ENCODE measurements around the gene KLK13. TPM values are rescaled to one million over a fixed set of nuclear protein-coding genes. Genes with fewer than 3 reads are reported as not detected.

The KLK13 gene
- total and polyA plus RNA-seq, 8 donors = 0.16 to 1.8 (median 0.32) TPM

GRCh38 chr19:51065221-51065960, 499 bp upstream of the KLK13 start:
- Histone ChIP-seq H3K36me3 (no peaks in the 10 kb centered on the region), H3K4me1 (no peaks in the 10 kb centered on the region), H3K4me3 (peak overlapping the region; percentile 7 to 13), H3K9me3 (no peaks in the 10 kb centered on the region), H3K27me3 (peaks cover 3 to 79% of the 10 kb centered on the region in 2 donors), H3K27ac (no peak overlapping the region)
- intact Hi-C loops (cut with DNase I) = no loop called here
- DNase-seq = no peak
- ATAC-seq = peak; percentile 25
- no peak for TF ChIP-seq CTCF (IDR thresholded peaks at IDR 0.05)

- no peak for TF ChIP-seq CTCF (IDR thresholded peaks at IDR 0.05)
- DNase-seq (no peak), ATAC-seq (no peak)
- intact Hi-C loops (cut with DNase I) = no loop called here
- H3K9me3 ChIP-seq = no peaks in the 10 kb centered on the region
- no peak overlapping the region for H3K4me3 ChIP-seq
- peaks cover 3 to 81% of the 10 kb centered on the region in 2 donors for H3K27me3 ChIP-seq
- no peaks in the 10 kb centered on the region for H3K36me3 ChIP-seq
- H3K4me1 ChIP-seq = no peaks in the 10 kb centered on the region
- H3K27ac ChIP-seq = no peak overlapping the region
Observed at GRCh38 chr19:51063664-51064063, 1.2 kb downstream of the KLK13 start.

- Histone ChIP-seq H3K36me3 (no peaks in the 10 kb centered on the region), H3K4me3 (no peak overlapping the region), H3K4me1 (no peaks in the 10 kb centered on the region), H3K27me3 (peaks cover 3 to 63% of the 10 kb centered on the region in 2 donors), H3K9me3 (no peaks in the 10 kb centered on the region), H3K27ac (no peak overlapping the region)
- intact Hi-C loops (cut with DNase I) = no loop called here
- DNase-seq (no peak), ATAC-seq (no peak)
- no peak for TF ChIP-seq CTCF (IDR thresholded peaks at IDR 0.05)
Observed at GRCh38 chr19:51060973-51061372, 3.9 kb downstream of the KLK13 start.

GRCh38 chr19:51060336-51060735, 4.6 kb downstream of the KLK13 start:
- TF ChIP-seq CTCF (IDR thresholded peaks at IDR 0.05) = no peak
- H3K4me3 ChIP-seq = no peak overlapping the region
- ATAC-seq = no peak
- no peaks in the 10 kb centered on the region for H3K4me1 ChIP-seq
- H3K27ac ChIP-seq = no peak overlapping the region
- no peaks in the 10 kb centered on the region for H3K36me3 ChIP-seq
- intact Hi-C loops (cut with DNase I) = no loop called here
- no peak for DNase-seq
- H3K9me3 ChIP-seq = no peaks in the 10 kb centered on the region
- H3K27me3 ChIP-seq = peaks cover 3 to 62% of the 10 kb centered on the region in 2 donors

- H3K4me1 ChIP-seq = no peaks in the 10 kb centered on the region
- no peaks in the 10 kb centered on the region for H3K36me3 ChIP-seq
- no peak overlapping the region for H3K27ac ChIP-seq
- intact Hi-C loops (cut with DNase I) = no loop called here
- no peaks in the 10 kb centered on the region for H3K9me3 ChIP-seq
- peaks cover 0 to 56% of the 10 kb centered on the region in 2 donors for H3K27me3 ChIP-seq
- DNase-seq (no peak), ATAC-seq (no peak)
- TF ChIP-seq CTCF (IDR thresholded peaks at IDR 0.05) = no peak
- H3K4me3 ChIP-seq = no peak overlapping the region
Observed at GRCh38 chr19:51059715-51060114, 5.2 kb downstream of the KLK13 start.
